Measurements from ENCODE around the gene STX5.
A peak's percentile ranks its signal among the peaks of the same experiment; 100 is the strongest.
"Not testable (repeated sequence)": the region's sequence is repeated elsewhere in the genome, so short reads cannot be mapped to it uniquely, and the experiment has no call there.

The STX5 gene

DNA sequence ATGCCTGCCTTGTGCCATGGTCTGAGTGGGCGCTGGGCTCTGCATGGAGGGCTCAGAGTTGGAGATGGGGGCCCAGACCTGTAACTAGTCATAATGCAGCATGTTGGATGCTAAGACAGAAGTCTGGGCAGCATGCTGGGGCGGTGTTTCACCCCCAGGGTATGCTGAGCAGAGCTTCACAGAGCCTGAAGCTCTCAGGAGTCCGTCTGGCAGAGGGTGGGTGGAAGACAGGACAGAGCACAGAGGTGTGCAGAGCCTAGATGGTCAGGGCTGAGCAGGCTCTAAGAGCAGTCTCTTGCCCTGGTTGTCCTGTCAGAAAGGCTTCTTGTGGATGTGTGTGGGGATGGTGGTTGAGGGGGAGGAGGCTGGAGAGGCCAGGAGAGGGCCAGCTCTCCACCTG is 53.4 kb downstream of the STX5 start:
- no peak for DNase-seq

DNA sequence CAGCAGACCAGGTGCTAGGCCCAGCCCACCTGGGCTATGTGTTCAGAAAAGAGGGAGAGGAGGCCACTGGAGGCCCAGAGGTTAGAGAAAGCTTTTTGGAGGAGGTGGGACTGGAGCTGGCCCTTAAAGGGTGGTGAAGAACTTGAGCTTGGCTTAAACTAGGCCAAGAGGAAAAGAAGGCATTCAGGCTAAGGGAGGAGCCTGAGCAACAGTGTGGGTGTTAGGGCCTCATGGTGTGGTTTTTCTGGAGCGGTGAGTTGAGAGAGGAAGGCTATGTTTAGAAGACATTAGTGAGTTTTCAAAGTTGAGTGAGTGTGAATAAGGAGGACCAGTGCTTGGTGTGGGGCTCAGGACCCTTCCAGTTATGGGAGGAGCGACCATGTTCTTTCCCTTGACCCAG is 54.5 kb downstream of the STX5 start:
- no peak for DNase-seq

DNA sequence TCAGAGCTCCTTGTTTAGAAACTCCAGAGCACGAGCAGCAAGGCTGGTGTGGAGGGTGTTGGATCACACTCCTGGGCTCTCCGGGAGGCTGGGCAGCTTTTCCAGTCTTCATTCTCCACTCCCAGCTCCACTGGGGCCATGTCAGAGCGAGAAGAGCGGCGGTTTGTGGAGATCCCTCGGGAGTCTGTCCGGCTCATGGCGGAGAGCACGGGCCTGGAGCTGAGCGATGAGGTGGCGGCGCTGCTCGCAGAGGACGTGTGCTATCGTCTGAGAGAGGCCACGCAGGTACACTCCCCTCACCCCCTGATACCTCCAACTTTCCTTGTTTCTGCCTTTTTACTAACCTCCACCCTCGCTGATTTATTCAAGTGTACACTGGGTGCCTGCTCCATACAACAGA is 56.2 kb downstream of the STX5 start:
- DNase-seq = no peak

DNA sequence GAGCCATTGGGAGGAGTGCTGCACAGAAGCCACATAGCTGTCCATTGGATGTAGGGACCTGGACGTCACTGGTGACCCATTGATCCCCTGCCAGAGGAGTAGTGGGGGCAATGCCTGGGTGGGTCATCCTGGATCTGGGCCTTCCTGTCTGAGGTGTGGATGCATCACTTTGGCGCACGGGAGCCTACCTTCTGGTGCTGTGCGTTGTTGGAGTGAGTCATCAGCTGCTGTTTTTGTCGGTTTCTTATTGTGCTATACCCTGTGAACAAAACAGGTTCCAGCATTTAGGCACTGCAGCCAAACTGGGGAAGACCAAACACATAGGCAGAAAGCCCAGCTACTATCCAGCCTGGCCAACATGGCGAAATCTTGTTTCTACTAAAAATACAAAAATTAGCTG is 57.4 kb downstream of the STX5 start:
- no peak for DNase-seq

DNA sequence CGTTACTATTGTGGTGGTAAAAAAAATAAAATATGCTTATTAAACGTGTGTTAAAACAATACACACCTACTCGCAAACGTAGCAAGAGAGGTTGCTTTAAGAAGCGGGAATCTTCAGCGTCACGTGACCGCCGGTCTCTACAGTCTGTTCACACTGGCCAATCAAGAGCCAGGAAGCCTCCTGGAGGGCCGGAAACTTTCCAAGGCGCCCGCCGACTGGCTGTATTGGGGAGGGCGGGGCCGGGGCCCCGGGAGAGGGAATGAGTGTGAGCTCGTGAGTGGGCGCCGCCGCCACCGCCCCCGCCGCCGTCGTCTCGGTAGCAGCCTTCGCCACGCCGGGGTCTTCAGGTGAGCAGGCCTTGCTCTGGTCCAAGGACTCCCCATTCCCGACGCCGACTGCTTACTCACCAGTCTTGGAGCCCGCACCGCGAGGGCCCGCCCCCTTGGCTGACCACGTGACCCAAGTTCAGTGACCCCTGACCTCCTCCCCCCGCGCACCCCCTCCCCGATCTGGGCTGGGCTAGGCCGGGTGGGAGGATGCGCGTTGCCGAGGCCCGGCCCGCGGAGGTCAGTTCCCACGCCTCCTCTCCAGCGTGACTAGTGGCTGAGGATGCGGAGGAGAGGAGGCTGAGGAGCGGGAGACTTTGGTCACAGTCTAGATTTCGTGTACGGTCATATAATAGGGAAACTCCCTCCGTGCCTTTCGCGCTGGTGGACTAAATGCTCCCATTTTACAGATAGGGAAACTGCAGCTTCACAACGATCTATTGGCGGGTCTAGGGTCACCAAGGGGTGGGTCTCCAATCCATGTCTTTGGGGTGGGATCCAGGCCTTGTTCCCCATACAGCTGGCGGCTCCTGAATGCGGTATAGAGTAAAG is 60.5 kb downstream of the STX5 start, which contains the start of gene TAF6L:
Gene TAF6L (plus strand): TSS at position 253 of the 878 bp plus-strand sequence. CDS start 4,388 bp downstream, outside the sequence.
- DNase-seq = peak; percentile 92

DNA sequence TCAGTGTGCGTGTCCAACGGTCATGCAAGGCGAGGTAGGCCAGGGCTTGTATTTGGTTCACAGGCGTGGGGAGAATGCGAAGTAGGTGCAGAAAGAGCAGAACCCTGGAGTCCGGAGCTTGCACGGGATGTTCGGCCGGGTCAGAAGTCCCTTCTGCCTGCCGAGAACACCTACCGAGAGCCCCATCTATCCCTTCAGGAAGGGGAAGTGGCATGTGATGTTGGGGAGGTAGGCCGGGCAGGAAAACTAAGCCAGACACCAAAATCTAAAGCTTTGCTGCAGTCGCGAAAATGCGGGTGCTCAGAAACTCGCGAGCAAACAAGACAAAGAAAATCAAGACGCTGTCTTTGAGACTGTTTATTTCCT is 61.1 kb downstream of the STX5 start:
- DNase-seq = no peak

DNA sequence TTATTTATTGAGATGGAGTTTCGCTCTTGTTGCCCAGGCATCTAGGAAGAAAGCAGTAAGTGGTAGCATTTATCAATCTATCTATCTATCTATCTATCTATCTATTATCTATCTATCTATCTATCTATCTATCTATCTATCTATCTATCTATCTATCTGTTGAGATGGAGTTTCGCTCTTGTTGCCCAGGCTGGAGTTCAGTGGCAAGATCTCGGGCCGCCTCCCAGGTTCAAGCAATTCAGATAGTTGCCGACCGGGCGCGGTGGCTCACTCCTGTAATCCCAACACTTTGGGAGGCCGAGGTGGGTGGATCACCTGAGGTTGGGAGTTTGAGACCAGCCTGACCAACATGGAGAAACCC is 71.0 kb downstream of the STX5 start:
- not testable (repeated sequence) for DNase-seq

DNA sequence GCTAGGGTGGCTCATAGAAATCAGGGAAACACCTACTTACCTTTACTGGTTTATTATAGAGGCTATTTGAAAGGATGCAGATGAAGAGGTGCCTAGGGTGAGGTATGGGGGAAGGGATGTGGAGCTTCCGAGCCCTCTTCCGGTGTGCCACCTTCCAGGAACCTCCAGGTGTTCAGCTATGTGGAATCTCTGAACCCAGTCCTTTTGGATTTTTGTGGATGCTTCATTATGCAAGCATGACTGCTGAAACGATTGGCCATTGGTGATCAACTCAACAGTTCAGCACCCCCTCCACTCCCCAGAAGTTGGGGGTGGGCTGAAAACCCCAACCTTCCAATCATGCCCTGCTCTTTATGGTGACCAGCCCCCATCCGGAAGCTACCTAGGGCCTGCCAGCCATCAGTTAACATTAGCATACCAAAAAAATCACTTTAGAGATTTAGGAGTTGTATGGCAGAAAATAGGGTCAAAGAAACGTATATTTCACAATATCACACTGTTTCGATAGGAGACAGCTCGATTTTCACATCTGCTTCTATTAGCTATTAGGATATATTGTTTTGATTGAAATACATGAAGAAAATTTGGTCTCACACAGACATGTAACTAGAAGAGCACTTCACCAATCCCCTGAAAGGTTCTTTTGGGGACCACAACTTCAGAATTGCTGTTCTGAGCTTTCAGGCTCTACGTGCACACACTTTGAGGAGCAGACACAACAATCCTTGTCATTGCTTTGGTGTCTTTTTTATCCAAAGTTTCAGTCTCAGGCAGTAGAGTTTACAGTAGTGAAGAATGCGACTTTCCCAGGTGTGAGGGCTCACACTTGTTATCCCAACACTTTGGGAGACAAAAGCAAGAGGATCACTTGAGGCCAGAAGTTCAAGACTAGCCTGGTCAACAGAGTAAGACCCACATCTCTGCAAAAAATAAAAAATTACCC is 73.7 kb downstream of the STX5 start:
- DNase-seq = no peak
